Chondrocyte (in vitro differentiated cells): Measurements from ENCODE around the gene TSEN34. TPM values are rescaled to one million over a fixed set of nuclear protein-coding genes. Genes with fewer than 3 reads are reported as not detected.
"Not testable (repeated sequence)": the region's sequence is repeated elsewhere in the genome, so short reads cannot be mapped to it uniquely, and the experiment has no call there.

Experiments used
- DNase-seq: peaks from one replicate; pipeline ENCODE4 v3.0.0; 2021; ENCODE audit warnings: mixed read lengths, low spot score
- H3K27ac Mint-ChIP-seq: one replicate; pipeline ENCODE4 v1.8.0; 2021; ENCODE audit warnings: mild to moderate bottlenecking, moderate library complexity, mixed read lengths; ENCODE audit not compliant: unreplicated experiment
- H3K27me3 Mint-ChIP-seq: 2 replicates; pipeline ENCODE4 v1.8.0; 2021; ENCODE audit warnings: low read depth, mixed read lengths
- H3K36me3 Mint-ChIP-seq: 2 replicates; pipeline ENCODE4 v1.8.0; 2021; ENCODE audit warnings: low read depth, mixed read lengths
- H3K4me1 Mint-ChIP-seq: 2 replicates; pipeline ENCODE4 v1.8.0; 2021; ENCODE audit warnings: low read depth, mild to moderate bottlenecking, mixed read lengths
- H3K4me3 Mint-ChIP-seq: one replicate; pipeline ENCODE4 v1.8.0; 2021; ENCODE audit warnings: mild to moderate bottlenecking, moderate library complexity, mixed read lengths; ENCODE audit not compliant: unreplicated experiment
- H3K9me3 Mint-ChIP-seq: 2 replicates; pipeline ENCODE4 v1.8.0; 2021; ENCODE audit warnings: low read depth, mixed read lengths
- CTCF ChIP-seq: fragments of 200-600 bp; sonication (generic); IDR thresholded peaks from 2 replicates; pipeline ENCODE4 v1.5.0; 2021; ENCODE audit warnings: antibody characterized with exemption, mild to moderate bottlenecking, moderate library complexity
- total RNA-seq: library from RNA; stranded (reverse); gene quantifications from 3 replicates; pipeline ENCODE4 v1.2.1, GENCODE V29; 2021

The TSEN34 gene
- total RNA-seq, 1 donor from 2014 or later: 46.2 TPM

GRCh38 chr19:54218259-54218658 lies 27.2 kb downstream of the TSEN34 start:
- Mint-ChIP-seq H3K4me1 (peaks cover 2% of the 10 kb centered on the region), H3K27me3 (peaks cover 3% of the 10 kb centered on the region), H3K27ac (no peak overlapping the region), H3K36me3 (peaks cover 9% of the 10 kb centered on the region), H3K4me3 (no peak overlapping the region), H3K9me3 (no peaks in the 10 kb centered on the region)
- TF ChIP-seq CTCF: no peak
- DNase-seq: no peak

- Mint-ChIP-seq H3K27ac (no peak overlapping the region), H3K36me3 (peaks cover 8% of the 10 kb centered on the region), H3K27me3 (peaks cover 10% of the 10 kb centered on the region), H3K4me1 (peaks cover 2% of the 10 kb centered on the region), H3K9me3 (no peaks in the 10 kb centered on the region), H3K4me3 (no peak overlapping the region)
- DNase-seq: no peak
- no peak for TF ChIP-seq CTCF
Observed at GRCh38 chr19:54218960-54219661, 28.0 kb downstream of the TSEN34 start.

GRCh38 chr19:54219702-54220101 lies 28.6 kb downstream of the TSEN34 start:
- not testable (repeated sequence) for H3K9me3 Mint-ChIP-seq, H3K4me3 Mint-ChIP-seq, H3K4me1 Mint-ChIP-seq, DNase-seq, H3K36me3 Mint-ChIP-seq, H3K27ac Mint-ChIP-seq
- peaks cover 10% of the 10 kb centered on the region for H3K27me3 Mint-ChIP-seq

GRCh38 chr19:54221947-54222346 lies 30.8 kb downstream of the TSEN34 start:
- H3K9me3 Mint-ChIP-seq, H3K4me3 Mint-ChIP-seq, H3K4me1 Mint-ChIP-seq, H3K36me3 Mint-ChIP-seq, H3K27ac Mint-ChIP-seq: not testable (repeated sequence)
- H3K27me3 Mint-ChIP-seq: peaks cover 12% of the 10 kb centered on the region
- DNase-seq: peak; percentile 77

DNA sequence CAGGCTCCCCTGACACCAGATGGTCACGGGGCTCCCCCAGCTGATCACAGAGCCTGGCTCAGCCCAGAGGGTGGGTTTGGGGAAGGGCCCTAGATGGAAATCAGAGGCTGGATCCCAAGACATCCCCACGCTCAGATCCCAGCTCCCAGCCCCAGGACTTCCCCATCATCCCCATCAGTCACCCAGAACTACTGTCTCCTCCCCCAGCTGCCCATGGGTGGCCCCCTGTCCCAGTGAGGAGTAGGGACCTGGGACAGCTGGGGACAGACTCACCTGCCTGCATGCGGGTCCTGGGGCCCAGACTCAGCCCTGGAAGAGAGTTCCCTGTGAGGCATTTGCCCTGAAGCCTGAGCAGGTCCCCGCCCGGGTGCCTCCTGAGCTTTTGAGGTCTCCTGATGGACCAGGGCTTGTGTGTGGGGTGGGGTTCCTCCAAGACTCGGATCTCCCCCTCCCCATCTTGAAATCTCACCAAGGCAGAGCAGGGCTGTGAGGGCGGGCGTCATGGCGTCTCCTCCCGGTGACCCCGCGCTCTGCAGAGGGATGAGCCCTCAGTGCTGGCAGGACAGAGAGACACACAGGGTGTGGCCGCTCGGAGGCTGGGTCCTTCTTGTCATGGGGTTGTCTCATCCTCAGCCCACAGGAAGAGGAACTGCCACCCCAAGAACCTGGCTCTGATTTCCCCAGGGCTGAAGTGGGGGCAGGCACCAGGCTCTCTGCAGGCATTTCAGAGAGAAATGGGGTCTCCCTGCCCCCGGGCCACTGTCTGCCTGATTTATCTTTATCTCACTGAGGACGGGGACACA lies 31.6 kb downstream of the TSEN34 start, which contains the start of gene LILRB3:
TSS of gene LILRB3 (minus strand) at position 534 of the 803 bp plus-strand sequence. CDS start at position 503, 31 bp downstream.
- H3K9me3 Mint-ChIP-seq, H3K27ac Mint-ChIP-seq, H3K4me1 Mint-ChIP-seq, H3K36me3 Mint-ChIP-seq, H3K4me3 Mint-ChIP-seq: not testable (repeated sequence)
- peak; percentile 81 for DNase-seq
- H3K27me3 Mint-ChIP-seq: peaks cover 12% of the 10 kb centered on the region

DNA sequence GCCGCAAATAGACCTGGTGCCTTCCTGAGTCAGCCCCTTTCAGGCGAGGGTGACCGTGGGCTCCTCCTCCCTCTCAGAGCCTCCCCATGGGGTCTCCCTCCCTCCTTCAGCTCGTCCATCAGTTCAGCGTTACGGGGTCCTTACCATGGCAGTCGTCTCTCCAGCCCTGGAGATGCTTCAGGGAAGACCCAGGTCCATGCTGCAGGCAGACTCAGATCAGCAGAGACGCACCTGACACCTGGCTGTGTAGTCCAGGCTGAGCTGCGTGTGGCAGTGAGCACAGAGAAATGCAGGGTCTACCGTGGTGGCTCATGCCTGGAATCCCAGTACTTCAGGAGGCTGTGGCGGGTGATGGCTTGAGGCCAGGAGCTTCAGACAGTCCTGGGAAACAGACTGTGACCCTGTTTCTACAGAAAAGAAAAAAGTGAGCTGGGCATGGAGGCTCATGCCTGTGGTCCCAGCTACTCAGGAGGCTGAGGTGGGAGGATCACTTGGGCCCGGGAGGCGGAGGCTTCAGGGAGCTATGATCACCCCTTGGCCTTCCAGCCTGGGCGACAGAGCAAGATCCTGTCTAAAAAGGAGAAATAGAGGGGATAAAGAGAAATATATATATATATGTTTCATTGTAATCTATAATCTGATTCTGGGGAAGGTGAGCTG lies 32.3 kb downstream of the TSEN34 start:
- not testable (repeated sequence) for H3K36me3 Mint-ChIP-seq, H3K4me1 Mint-ChIP-seq, H3K27ac Mint-ChIP-seq, H3K4me3 Mint-ChIP-seq, DNase-seq, H3K9me3 Mint-ChIP-seq
- H3K27me3 Mint-ChIP-seq: peaks cover 12% of the 10 kb centered on the region

GRCh38 chr19:54223937-54224281 lies 32.8 kb downstream of the TSEN34 start:
- H3K9me3 Mint-ChIP-seq, H3K27ac Mint-ChIP-seq, H3K4me1 Mint-ChIP-seq, H3K36me3 Mint-ChIP-seq, H3K4me3 Mint-ChIP-seq: not testable (repeated sequence)
- H3K27me3 Mint-ChIP-seq: peaks cover 12% of the 10 kb centered on the region
- DNase-seq: peak; percentile 15

- not testable (repeated sequence) for H3K36me3 Mint-ChIP-seq, H3K9me3 Mint-ChIP-seq, DNase-seq, H3K4me1 Mint-ChIP-seq, H3K27ac Mint-ChIP-seq, H3K4me3 Mint-ChIP-seq
- peaks cover 14% of the 10 kb centered on the region for H3K27me3 Mint-ChIP-seq
Observed at GRCh38 chr19:54224619-54225018, 33.5 kb downstream of the TSEN34 start.
